Measurements from ENCODE around the gene FMR1.

DNA sequence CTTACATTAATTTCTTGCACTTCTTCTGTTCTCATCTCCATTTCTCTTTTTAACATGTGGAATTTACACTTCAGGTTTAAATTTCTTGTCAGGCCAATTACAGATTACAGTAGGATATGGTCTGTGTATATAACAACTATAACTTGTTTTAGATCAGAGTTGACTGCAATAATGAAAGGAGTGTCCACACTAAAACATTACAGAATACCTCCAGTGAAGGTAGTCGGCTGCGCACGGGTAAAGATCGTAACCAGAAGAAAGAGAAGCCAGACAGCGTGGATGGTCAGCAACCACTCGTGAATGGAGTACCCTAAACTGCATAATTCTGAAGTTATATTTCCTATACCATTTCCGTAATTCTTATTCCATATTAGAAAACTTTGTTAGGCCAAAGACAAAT is 36.8 kb downstream of the FMR1 start:
- TF ChIP-seq, protein P1, sequence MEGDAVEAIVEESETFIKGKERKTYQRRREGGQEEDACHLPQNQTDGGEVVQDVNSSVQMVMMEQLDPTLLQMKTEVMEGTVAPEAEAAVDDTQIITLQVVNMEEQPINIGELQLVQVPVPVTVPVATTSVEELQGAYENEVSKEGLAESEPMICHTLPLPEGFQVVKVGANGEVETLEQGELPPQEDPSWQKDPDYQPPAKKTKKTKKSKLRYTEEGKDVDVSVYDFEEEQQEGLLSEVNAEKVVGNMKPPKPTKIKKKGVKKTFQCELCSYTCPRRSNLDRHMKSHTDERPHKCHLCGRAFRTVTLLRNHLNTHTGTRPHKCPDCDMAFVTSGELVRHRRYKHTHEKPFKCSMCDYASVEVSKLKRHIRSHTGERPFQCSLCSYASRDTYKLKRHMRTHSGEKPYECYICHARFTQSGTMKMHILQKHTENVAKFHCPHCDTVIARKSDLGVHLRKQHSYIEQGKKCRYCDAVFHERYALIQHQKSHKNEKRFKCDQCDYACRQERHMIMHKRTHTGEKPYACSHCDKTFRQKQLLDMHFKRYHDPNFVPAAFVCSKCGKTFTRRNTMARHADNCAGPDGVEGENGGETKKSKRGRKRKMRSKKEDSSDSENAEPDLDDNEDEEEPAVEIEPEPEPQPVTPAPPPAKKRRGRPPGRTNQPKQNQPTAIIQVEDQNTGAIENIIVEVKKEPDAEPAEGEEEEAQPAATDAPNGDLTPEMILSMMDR (IDR thresholded peaks at IDR 0.05; ENCODE audit: extremely low read depth in 1 of 2, insufficient read depth in 1 of 2, low read depth in 1 of 2, low read length in 2 of 2), result no peak
- TF ChIP-seq EZH2 (IDR thresholded peaks at IDR 0.05; ENCODE audit: borderline replicate concordance, low read depth, low read length, severe bottlenecking) (no peak), POLR2A (IDR thresholded peaks at IDR 0.05; ENCODE audit: low read depth, low read length) (no peak), JUN (IDR thresholded peaks at IDR 0.05; ENCODE audit: borderline replicate concordance, insufficient read depth, insufficient read length, low read depth) (no peak)
